ENCODE data around the gene LZTR1.

GRCh38 chr22:20962491-20962945, 19.6 kb upstream of the LZTR1 start:
- TF ChIP-seq EZH2 (IDR thresholded peaks at IDR 0.05) (no peak), POLR2AphosphoS5 (IDR thresholded peaks at IDR 0.05; ENCODE audit: borderline replicate concordance, low read depth, low read length) (no peak)
